Activated B cell treated with CpG ODN at 0.5 μM for 24 hours (primary cell): Measurements from ENCODE around the gene GRIK3. TPM values are rescaled to one million over a fixed set of nuclear protein-coding genes. Genes with fewer than 3 reads are reported as not detected.

Experiments
- ATAC-seq: fragments of 200-7000 bp; cut with Tn5 transposase; one replicate; pipeline ENCODE4 v1.10.0; 2021; ENCODE audit warnings: low read depth, mild to moderate bottlenecking, moderate library complexity
- CTCF ChIA-PET: fragments of 350-600 bp; sonication (Branson Sonifier 250); formaldehyde crosslinking; loops from one replicate; lab custom pipeline; 2021; ENCODE audit warnings: antibody characterized with exemption; lab: Charles Lee
- POLR2A ChIA-PET: fragments of 350-600 bp; sonication (Branson Sonifier 250); formaldehyde crosslinking; loops from one replicate; lab custom pipeline; 2021; ENCODE audit warnings: antibody characterized with exemption; lab: Charles Lee
- DNase-seq: peaks from one replicate; pipeline ENCODE4 v3.0.0; 2022
- H3K27ac Mint-ChIP-seq: one replicate; pipeline ENCODE4 v1.8.0; 2020; ENCODE audit warnings: mixed read lengths
- H3K27me3 Mint-ChIP-seq: one replicate; pipeline ENCODE4 v1.8.0; 2021; ENCODE audit warnings: mixed read lengths
- H3K36me3 Mint-ChIP-seq: one replicate; pipeline ENCODE4 v1.8.0; 2021; ENCODE audit warnings: low read depth, mixed read lengths
- H3K4me1 Mint-ChIP-seq: one replicate; pipeline ENCODE4 v1.8.0; 2021; ENCODE audit warnings: mixed read lengths
- H3K4me3 Mint-ChIP-seq: one replicate; pipeline ENCODE4 v1.8.0; 2020; ENCODE audit warnings: mild to moderate bottlenecking, mixed read lengths
- H3K9me3 Mint-ChIP-seq: one replicate; pipeline ENCODE4 v1.8.0; 2020; ENCODE audit warnings: mixed read lengths
- intact Hi-C: fragments of 100-400 bp; cut with micrococcal nuclease; formaldehyde crosslinking; loops from one replicate; pipeline ENCODE4 v1.15.1; 2024
- total RNA-seq: library from RNA; stranded (reverse); gene quantifications from 2 replicates; pipeline ENCODE4 v1.2.3, GENCODE V29; 2022
- TF ChIP-seq, protein P1 (sequence below): fragments of 200-600 bp; IDR thresholded peaks from one replicate; pipeline ENCODE4 v1.8.0; 2022; ENCODE audit warnings: antibody characterized with exemption, mild to moderate bottlenecking

The GRIK3 gene
- total RNA-seq, 1 donor from 2014 or later: 0.35 TPM

DNA sequence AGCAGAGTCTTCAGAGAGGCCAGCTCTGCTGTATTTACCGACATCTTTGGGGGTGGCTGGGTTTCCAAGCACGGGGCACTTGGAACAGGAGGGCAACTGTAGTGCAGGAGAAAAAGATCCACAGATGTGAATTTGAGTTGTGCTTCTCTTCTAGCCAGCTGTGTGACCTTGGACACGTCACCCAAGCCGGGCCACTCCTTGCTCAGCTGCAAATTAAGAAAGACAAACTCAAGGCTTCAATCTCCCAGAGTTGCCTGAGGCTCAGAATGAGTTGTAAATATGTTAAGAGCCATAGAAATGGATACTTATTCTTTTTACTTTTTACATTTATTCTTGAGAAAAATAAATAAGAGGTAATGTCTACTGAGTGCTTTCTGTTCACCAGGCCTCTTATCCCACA is 24.3 kb downstream of the GRIK3 start:
- Mint-ChIP-seq H3K27ac (no peak overlapping the region), H3K4me3 (no peak overlapping the region), H3K36me3 (no peaks in the 10 kb centered on the region), H3K9me3 (no peaks in the 10 kb centered on the region), H3K4me1 (no peaks in the 10 kb centered on the region), H3K27me3 (peaks cover 2% of the 10 kb centered on the region)
- TF ChIP-seq, protein P1, sequence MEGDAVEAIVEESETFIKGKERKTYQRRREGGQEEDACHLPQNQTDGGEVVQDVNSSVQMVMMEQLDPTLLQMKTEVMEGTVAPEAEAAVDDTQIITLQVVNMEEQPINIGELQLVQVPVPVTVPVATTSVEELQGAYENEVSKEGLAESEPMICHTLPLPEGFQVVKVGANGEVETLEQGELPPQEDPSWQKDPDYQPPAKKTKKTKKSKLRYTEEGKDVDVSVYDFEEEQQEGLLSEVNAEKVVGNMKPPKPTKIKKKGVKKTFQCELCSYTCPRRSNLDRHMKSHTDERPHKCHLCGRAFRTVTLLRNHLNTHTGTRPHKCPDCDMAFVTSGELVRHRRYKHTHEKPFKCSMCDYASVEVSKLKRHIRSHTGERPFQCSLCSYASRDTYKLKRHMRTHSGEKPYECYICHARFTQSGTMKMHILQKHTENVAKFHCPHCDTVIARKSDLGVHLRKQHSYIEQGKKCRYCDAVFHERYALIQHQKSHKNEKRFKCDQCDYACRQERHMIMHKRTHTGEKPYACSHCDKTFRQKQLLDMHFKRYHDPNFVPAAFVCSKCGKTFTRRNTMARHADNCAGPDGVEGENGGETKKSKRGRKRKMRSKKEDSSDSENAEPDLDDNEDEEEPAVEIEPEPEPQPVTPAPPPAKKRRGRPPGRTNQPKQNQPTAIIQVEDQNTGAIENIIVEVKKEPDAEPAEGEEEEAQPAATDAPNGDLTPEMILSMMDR: no peak
- ChIA-PET POLR2A (no interaction called here), CTCF (no interaction called here)
- DNase-seq (no peak), ATAC-seq (no peak)
- intact Hi-C loops: no loop called here

DNA sequence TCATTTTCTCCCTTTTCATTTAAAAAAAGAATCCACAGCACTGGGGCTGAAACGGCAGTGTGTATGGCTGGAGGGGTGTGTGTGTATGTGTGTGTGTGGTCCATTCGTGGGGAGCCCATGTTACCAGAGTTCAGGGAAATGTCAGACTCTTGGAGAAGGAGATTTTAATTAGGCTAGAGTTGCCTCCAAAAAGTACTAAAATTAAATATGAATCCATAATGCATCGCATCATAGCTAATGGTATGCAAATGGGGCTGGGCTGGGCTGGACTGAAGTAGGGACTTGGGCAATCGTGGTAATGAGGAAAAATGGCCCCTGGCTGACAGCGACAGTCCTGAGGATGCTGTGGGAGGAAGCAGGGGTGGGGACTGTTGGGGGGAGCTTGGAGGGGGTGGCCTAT is 24.8 kb downstream of the GRIK3 start:
- Mint-ChIP-seq H3K4me3 (no peak overlapping the region), H3K27ac (no peak overlapping the region), H3K9me3 (no peaks in the 10 kb centered on the region), H3K27me3 (peaks cover 2% of the 10 kb centered on the region), H3K4me1 (no peaks in the 10 kb centered on the region), H3K36me3 (no peaks in the 10 kb centered on the region)
- CTCF ChIA-PET: no interaction called here
- no peak for ATAC-seq
- no peak for DNase-seq
- intact Hi-C loops: no loop called here
- POLR2A ChIA-PET: no interaction called here
- TF ChIP-seq, protein P1: no peak

DNA sequence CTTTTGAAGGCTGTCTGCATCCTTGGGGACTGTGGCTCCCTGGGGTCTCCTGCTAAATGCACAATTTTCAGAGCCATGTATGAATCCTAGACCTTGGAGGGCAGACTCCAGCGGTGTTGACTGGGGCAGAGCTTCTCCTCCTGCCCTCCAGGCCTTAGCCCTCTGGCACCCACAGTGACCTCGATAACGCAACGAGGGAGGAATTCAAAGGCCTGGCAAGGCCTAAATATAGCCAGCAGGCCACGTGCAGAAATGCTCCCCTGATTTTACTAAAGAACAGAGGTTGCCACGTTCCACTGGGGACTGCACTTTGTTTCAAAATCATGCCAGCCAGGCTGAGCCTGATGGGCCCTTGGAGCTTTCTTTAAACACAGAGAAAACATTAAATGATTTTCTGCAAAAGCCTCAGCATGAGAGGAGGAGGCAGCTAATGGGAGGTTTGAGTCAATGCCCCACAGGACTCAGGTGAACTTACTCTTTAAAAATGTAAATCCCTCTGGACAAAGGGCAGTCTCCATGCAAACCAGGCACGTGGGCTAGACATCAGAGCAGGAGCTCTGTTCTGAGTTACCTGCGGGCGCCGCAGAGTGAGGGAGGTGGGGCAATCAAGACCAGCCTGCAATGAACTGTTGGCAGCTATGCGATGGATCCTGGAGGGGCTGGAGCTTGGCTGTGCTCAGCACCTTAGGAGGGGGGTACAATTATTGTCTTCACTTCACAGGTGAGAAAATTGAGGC is 28.0 kb downstream of the GRIK3 start:
- Mint-ChIP-seq H3K9me3 (no peaks in the 10 kb centered on the region), H3K36me3 (no peaks in the 10 kb centered on the region), H3K4me1 (no peaks in the 10 kb centered on the region), H3K27me3 (no peaks in the 10 kb centered on the region), H3K27ac (no peak overlapping the region), H3K4me3 (no peak overlapping the region)
- TF ChIP-seq, protein P1: no peak
- no peak for DNase-seq
- intact Hi-C loops: no loop called here
- no peak for ATAC-seq
- POLR2A ChIA-PET: no interaction called here
- CTCF ChIA-PET: no interaction called here

DNA sequence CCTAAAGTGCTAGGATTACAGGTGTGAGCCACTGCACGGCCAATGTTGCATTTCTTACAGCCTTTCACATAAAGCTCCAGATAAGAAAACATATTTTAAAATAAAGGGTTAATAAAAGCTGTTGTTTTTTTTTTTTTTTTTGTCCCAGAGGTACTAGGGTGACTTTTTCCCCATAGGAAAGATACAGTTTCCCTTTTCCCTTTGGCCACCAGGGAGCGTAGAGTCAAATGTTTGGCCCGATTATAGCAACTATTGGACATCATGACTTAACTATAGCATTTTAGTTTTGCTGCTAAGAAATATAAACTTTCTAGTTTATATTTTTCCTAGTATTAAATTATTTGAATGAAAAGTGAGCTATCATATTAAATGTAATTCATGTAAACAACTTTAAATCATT is 31.4 kb downstream of the GRIK3 start:
- POLR2A ChIA-PET: no interaction called here
- H3K4me3 Mint-ChIP-seq: no peak overlapping the region
- TF ChIP-seq, protein P1: no peak
- CTCF ChIA-PET: interaction anchor here (1.6 kb wide), 1 partner anchor 321 kb away, joined by 7 read pairs; no protein-coding TSS in a partner anchor
- H3K9me3 Mint-ChIP-seq: no peaks in the 10 kb centered on the region
- no peak for ATAC-seq
- no peak for DNase-seq
- no peaks in the 10 kb centered on the region for H3K4me1 Mint-ChIP-seq
- H3K36me3 Mint-ChIP-seq: no peaks in the 10 kb centered on the region
- intact Hi-C loops: no loop called here
- no peak overlapping the region for H3K27ac Mint-ChIP-seq
- peaks cover 4% of the 10 kb centered on the region for H3K27me3 Mint-ChIP-seq

DNA sequence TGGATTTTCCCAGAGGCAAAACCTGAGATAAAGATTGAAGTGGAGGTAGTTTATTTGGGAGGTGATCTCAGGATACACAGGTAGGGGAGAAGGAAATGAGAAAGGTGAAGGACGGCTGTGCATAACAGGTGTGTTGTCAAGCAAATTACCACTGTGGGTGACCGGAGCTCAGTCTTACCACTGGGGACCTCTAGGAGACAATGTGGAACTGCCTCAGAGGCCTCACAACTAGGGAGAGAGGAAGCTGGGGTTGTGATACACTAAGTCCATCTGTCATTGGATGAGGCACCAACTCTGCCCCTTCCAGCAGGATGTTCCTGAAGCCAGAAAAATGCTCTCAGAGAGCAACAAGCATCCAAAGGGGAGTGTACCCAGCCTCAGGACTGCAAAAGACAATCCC is 32.6 kb downstream of the GRIK3 start:
- no peaks in the 10 kb centered on the region for H3K9me3 Mint-ChIP-seq
- CTCF ChIA-PET: interaction anchor here (1.6 kb wide), 1 partner anchor 323 kb away, joined by 7 read pairs; no protein-coding TSS in a partner anchor
- peaks cover 7% of the 10 kb centered on the region for H3K27me3 Mint-ChIP-seq
- no peaks in the 10 kb centered on the region for H3K4me1 Mint-ChIP-seq
- POLR2A ChIA-PET: no interaction called here
- intact Hi-C loops: no loop called here
- ATAC-seq (no peak), DNase-seq (no peak)
- no peak overlapping the region for H3K4me3 Mint-ChIP-seq
- TF ChIP-seq, protein P1: no peak
- H3K36me3 Mint-ChIP-seq: no peaks in the 10 kb centered on the region
- H3K27ac Mint-ChIP-seq: no peak overlapping the region
